ENCODE measurements around the gene HID1.

Gene HID1

GRCh38 chr17:74972107-74972972, at the start of gene HID1:
TSS of gene HID1 (minus strand) at chr17:74972759. CDS start at chr17:74972656, 103 bp downstream.
- H3K9me3 ChIP-seq (ENCODE audit: control insufficient read depth, low read length) = no peaks in the 10 kb centered on the region
- no peaks in the 10 kb centered on the region for H3K4me1 ChIP-seq (ENCODE audit: control insufficient read depth, insufficient read depth, low read length)
- H3K36me3 ChIP-seq (ENCODE audit: control insufficient read depth, insufficient read depth, low read length, severe bottlenecking) = no peaks in the 10 kb centered on the region
- no peak within 1 kb of the TSS for H3K4me3 ChIP-seq (ENCODE audit: low read length)
- no peak within 1 kb of the TSS for H3K9ac ChIP-seq (ENCODE audit: low read length)
- H3K27me3 ChIP-seq (replicated peaks; ENCODE audit: control insufficient read depth, insufficient read depth, low read length) = peaks cover 36% of the 10 kb centered on the region
- peak; percentile 69 for DNase-seq (ENCODE audit: low read depth)

- Histone ChIP-seq H3K36me3 (ENCODE audit: control insufficient read depth, insufficient read depth, low read length, severe bottlenecking) (peaks cover 40% of the 10 kb centered on the region), H3K27me3 (replicated peaks; ENCODE audit: control insufficient read depth, insufficient read depth, low read length) (no peaks in the 10 kb centered on the region), H3K9ac (ENCODE audit: low read length) (no peak overlapping the region), H3K4me1 (ENCODE audit: control insufficient read depth, insufficient read depth, low read length) (no peaks in the 10 kb centered on the region), H3K9me3 (ENCODE audit: control insufficient read depth, low read length) (no peaks in the 10 kb centered on the region), H3K4me3 (ENCODE audit: low read length) (no peak overlapping the region)
- no peak for DNase-seq (ENCODE audit: low read depth)
Measured at GRCh38 chr17:75020331-75021110, 48.0 kb upstream of the HID1 start.

GRCh38 chr17:75019710-75020109, 47.2 kb upstream of the HID1 start:
- Histone ChIP-seq H3K9me3 (ENCODE audit: control insufficient read depth, low read length) (no peaks in the 10 kb centered on the region), H3K27me3 (replicated peaks; ENCODE audit: control insufficient read depth, insufficient read depth, low read length) (no peaks in the 10 kb centered on the region), H3K4me1 (ENCODE audit: control insufficient read depth, insufficient read depth, low read length) (no peaks in the 10 kb centered on the region), H3K9ac (ENCODE audit: low read length) (no peak overlapping the region), H3K36me3 (ENCODE audit: control insufficient read depth, insufficient read depth, low read length, severe bottlenecking) (peaks cover 40% of the 10 kb centered on the region), H3K4me3 (ENCODE audit: low read length) (no peak overlapping the region)
- DNase-seq (ENCODE audit: low read depth) = no peak

GRCh38 chr17:75019146-75019545, 46.6 kb upstream of the HID1 start:
- Histone ChIP-seq H3K4me1 (ENCODE audit: control insufficient read depth, insufficient read depth, low read length) (no peaks in the 10 kb centered on the region), H3K4me3 (ENCODE audit: low read length) (no peak overlapping the region), H3K27me3 (replicated peaks; ENCODE audit: control insufficient read depth, insufficient read depth, low read length) (no peaks in the 10 kb centered on the region), H3K9me3 (ENCODE audit: control insufficient read depth, low read length) (no peaks in the 10 kb centered on the region), H3K36me3 (ENCODE audit: control insufficient read depth, insufficient read depth, low read length, severe bottlenecking) (peaks cover 40% of the 10 kb centered on the region), H3K9ac (ENCODE audit: low read length) (no peak overlapping the region)
- DNase-seq (ENCODE audit: low read depth) = no peak

GRCh38 chr17:75013092-75013559, 40.6 kb upstream of the HID1 start:
- Histone ChIP-seq H3K27me3 (replicated peaks; ENCODE audit: control insufficient read depth, insufficient read depth, low read length) (no peaks in the 10 kb centered on the region), H3K36me3 (ENCODE audit: control insufficient read depth, insufficient read depth, low read length, severe bottlenecking) (peaks cover 3% of the 10 kb centered on the region), H3K9ac (ENCODE audit: low read length) (peak overlapping the region; percentile 92), H3K9me3 (ENCODE audit: control insufficient read depth, low read length) (no peaks in the 10 kb centered on the region), H3K4me1 (ENCODE audit: control insufficient read depth, insufficient read depth, low read length) (peaks cover 19% of the 10 kb centered on the region), H3K4me3 (ENCODE audit: low read length) (peak overlapping the region; percentile 91)
- no peak for DNase-seq (ENCODE audit: low read depth)

- peak within 1 kb of the TSS; percentile 91 for H3K4me3 ChIP-seq (ENCODE audit: low read length)
- H3K4me1 ChIP-seq (ENCODE audit: control insufficient read depth, insufficient read depth, low read length) = peaks cover 19% of the 10 kb centered on the region
- no peaks in the 10 kb centered on the region for H3K36me3 ChIP-seq (ENCODE audit: control insufficient read depth, insufficient read depth, low read length, severe bottlenecking)
- peak within 1 kb of the TSS; percentile 92 for H3K9ac ChIP-seq (ENCODE audit: low read length)
- no peaks in the 10 kb centered on the region for H3K27me3 ChIP-seq (replicated peaks; ENCODE audit: control insufficient read depth, insufficient read depth, low read length)
- DNase-seq (ENCODE audit: low read depth) = peak; percentile 96
- no peaks in the 10 kb centered on the region for H3K9me3 ChIP-seq (ENCODE audit: control insufficient read depth, low read length)
Measured at GRCh38 chr17:75012346-75013091, 40.0 kb upstream of the HID1 start, which contains the start of gene MRPL58. TSS of gene MRPL58 (plus strand) at chr17:75012670. CDS start at chr17:75012687, 17 bp downstream.

- no peaks in the 10 kb centered on the region for H3K9me3 ChIP-seq (ENCODE audit: control insufficient read depth, low read length)
- H3K9ac ChIP-seq (ENCODE audit: low read length) = peak overlapping the region; percentile 92
- no peaks in the 10 kb centered on the region for H3K27me3 ChIP-seq (replicated peaks; ENCODE audit: control insufficient read depth, insufficient read depth, low read length)
- no peak for DNase-seq (ENCODE audit: low read depth)
- peaks cover 19% of the 10 kb centered on the region for H3K4me1 ChIP-seq (ENCODE audit: control insufficient read depth, insufficient read depth, low read length)
- H3K36me3 ChIP-seq (ENCODE audit: control insufficient read depth, insufficient read depth, low read length, severe bottlenecking) = no peaks in the 10 kb centered on the region
- peak overlapping the region; percentile 91 for H3K4me3 ChIP-seq (ENCODE audit: low read length)
Measured at GRCh38 chr17:75012096-75012345, 39.5 kb upstream of the HID1 start.

- no peaks in the 10 kb centered on the region for H3K27me3 ChIP-seq (replicated peaks; ENCODE audit: control insufficient read depth, insufficient read depth, low read length)
- H3K9ac ChIP-seq (ENCODE audit: low read length) = peak overlapping the region; percentile 92
- no peaks in the 10 kb centered on the region for H3K9me3 ChIP-seq (ENCODE audit: control insufficient read depth, low read length)
- DNase-seq (ENCODE audit: low read depth) = peak; percentile 63
- H3K4me3 ChIP-seq (ENCODE audit: low read length) = peak overlapping the region; percentile 91
- H3K4me1 ChIP-seq (ENCODE audit: control insufficient read depth, insufficient read depth, low read length) = peaks cover 19% of the 10 kb centered on the region
- no peaks in the 10 kb centered on the region for H3K36me3 ChIP-seq (ENCODE audit: control insufficient read depth, insufficient read depth, low read length, severe bottlenecking)
Measured at GRCh38 chr17:75011401-75012095, 39.0 kb upstream of the HID1 start.

GRCh38 chr17:75010683-75011400, 38.3 kb upstream of the HID1 start:
- H3K4me1 ChIP-seq (ENCODE audit: control insufficient read depth, insufficient read depth, low read length) = peaks cover 19% of the 10 kb centered on the region
- H3K27me3 ChIP-seq (replicated peaks; ENCODE audit: control insufficient read depth, insufficient read depth, low read length) = no peaks in the 10 kb centered on the region
- H3K9ac ChIP-seq (ENCODE audit: low read length) = peak overlapping the region; percentile 92
- H3K9me3 ChIP-seq (ENCODE audit: control insufficient read depth, low read length) = no peaks in the 10 kb centered on the region
- no peak for DNase-seq (ENCODE audit: low read depth)
- H3K36me3 ChIP-seq (ENCODE audit: control insufficient read depth, insufficient read depth, low read length, severe bottlenecking) = no peaks in the 10 kb centered on the region
- peak overlapping the region; percentile 91 for H3K4me3 ChIP-seq (ENCODE audit: low read length)

GRCh38 chr17:75009139-75009724, 36.7 kb upstream of the HID1 start:
- no peak overlapping the region for H3K4me3 ChIP-seq (ENCODE audit: low read length)
- H3K4me1 ChIP-seq (ENCODE audit: control insufficient read depth, insufficient read depth, low read length) = peaks cover 19% of the 10 kb centered on the region
- no peaks in the 10 kb centered on the region for H3K36me3 ChIP-seq (ENCODE audit: control insufficient read depth, insufficient read depth, low read length, severe bottlenecking)
- H3K9ac ChIP-seq (ENCODE audit: low read length) = no peak overlapping the region
- H3K27me3 ChIP-seq (replicated peaks; ENCODE audit: control insufficient read depth, insufficient read depth, low read length) = no peaks in the 10 kb centered on the region
- H3K9me3 ChIP-seq (ENCODE audit: control insufficient read depth, low read length) = no peaks in the 10 kb centered on the region
- no peak for DNase-seq (ENCODE audit: low read depth)
